Measurements from ENCODE around the gene TK1. TPM values are rescaled to one million over a fixed set of nuclear protein-coding genes. Genes with fewer than 3 reads are reported as not detected.

The TK1 gene
- total RNA-seq, 1 donor from 2014 or later, result 6.6 TPM

DNA sequence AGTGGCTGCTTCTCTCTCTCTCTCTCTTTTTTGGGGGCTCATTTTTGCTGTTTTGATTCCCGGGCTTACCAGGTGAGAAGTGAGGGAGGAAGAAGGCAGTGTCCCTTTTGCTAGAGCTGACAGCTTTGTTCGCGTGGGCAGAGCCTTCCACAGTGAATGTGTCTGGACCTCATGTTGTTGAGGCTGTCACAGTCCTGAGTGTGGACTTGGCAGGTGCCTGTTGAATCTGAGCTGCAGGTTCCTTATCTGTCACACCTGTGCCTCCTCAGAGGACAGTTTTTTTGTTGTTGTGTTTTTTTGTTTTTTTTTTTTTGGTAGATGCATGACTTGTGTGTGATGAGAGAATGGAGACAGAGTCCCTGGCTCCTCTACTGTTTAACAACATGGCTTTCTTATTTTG is 36.9 kb upstream of the TK1 start:
- Histone ChIP-seq H3K9me3 (no peaks in the 10 kb centered on the region), H3K27me3 (ENCODE audit: low read depth) (no peaks in the 10 kb centered on the region), H3K27ac (peak overlapping the region; percentile 31), H3K4me3 (no peak overlapping the region), H3K36me3 (no peaks in the 10 kb centered on the region), H3K4me1 (peaks cover 23% of the 10 kb centered on the region)
- ATAC-seq (no peak), DNase-seq (no peak)
- intact Hi-C loops (cut with DNase I), result no loop called here
- TF ChIP-seq, protein P1, sequence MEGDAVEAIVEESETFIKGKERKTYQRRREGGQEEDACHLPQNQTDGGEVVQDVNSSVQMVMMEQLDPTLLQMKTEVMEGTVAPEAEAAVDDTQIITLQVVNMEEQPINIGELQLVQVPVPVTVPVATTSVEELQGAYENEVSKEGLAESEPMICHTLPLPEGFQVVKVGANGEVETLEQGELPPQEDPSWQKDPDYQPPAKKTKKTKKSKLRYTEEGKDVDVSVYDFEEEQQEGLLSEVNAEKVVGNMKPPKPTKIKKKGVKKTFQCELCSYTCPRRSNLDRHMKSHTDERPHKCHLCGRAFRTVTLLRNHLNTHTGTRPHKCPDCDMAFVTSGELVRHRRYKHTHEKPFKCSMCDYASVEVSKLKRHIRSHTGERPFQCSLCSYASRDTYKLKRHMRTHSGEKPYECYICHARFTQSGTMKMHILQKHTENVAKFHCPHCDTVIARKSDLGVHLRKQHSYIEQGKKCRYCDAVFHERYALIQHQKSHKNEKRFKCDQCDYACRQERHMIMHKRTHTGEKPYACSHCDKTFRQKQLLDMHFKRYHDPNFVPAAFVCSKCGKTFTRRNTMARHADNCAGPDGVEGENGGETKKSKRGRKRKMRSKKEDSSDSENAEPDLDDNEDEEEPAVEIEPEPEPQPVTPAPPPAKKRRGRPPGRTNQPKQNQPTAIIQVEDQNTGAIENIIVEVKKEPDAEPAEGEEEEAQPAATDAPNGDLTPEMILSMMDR (IDR thresholded peaks at IDR 0.05), result no peak

DNA sequence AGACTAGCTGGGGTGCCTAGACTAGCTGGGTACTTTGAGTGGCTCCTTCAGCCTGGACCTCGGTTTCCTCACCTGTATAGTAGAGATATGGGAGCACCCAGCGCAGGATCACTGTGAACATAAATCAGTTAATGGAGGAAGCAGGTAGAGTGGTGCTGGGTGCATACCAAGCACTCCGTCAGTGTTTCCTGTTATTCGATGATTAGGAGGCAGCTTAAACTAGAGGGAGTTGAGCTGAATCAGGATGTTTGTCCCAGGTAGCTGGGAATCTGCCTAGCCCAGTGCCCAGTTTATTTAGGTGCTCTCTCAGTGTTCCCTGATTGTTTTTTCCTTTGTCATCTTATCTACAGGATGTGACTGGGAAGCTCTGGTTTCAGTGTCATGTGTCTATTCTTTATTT is 36.2 kb upstream of the TK1 start:
- no peak for ATAC-seq
- DNase-seq, result no peak
- intact Hi-C loops (cut with DNase I), result no loop called here
- TF ChIP-seq, protein P1 (IDR thresholded peaks at IDR 0.05), result no peak
- H3K4me1 ChIP-seq, result peaks cover 23% of the 10 kb centered on the region
- no peaks in the 10 kb centered on the region for H3K36me3 ChIP-seq
- no peaks in the 10 kb centered on the region for H3K9me3 ChIP-seq
- H3K4me3 ChIP-seq, result no peak overlapping the region
- H3K27me3 ChIP-seq (ENCODE audit: low read depth), result no peaks in the 10 kb centered on the region
- peak overlapping the region; percentile 31 for H3K27ac ChIP-seq

DNA sequence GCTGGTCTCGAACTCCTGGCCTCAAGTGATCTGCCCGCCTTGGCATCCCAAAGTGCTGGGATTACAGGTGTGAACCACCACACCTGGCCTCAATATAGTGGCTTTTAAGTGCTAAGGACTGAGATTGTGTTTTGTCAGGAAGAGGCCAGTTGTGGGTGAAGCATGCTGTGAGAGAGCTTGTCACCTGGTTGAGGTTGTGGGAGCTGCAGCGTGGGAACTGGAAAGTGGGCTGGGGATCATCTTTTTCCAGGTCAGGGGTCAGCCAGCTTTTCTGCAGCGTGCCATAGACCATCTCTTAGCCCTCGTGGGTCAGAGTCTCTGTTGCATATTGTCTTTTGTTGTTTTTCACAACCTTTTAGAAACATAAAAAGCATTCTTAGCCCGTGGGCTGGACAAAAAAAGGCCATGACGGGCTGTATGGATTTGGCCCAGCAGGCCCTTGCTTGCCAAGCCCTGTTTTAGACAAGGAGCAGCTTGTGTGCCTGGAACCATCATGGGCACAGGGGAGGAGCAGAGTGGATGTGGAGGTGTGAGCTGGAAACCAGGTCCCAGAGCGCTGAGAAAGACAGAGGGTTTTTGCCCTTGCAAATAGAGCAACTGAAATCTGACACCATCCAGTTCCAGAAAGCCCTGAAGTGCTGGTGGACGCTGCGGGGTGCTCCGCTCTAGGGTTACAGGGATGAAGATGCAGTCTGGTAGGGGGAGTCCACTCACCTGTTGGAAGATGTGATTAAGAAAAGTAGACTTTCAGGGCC is 32.7 kb upstream of the TK1 start:
- Histone ChIP-seq H3K9me3 (no peaks in the 10 kb centered on the region), H3K27ac (no peak overlapping the region), H3K4me1 (peaks cover 19% of the 10 kb centered on the region), H3K36me3 (no peaks in the 10 kb centered on the region), H3K27me3 (ENCODE audit: low read depth) (no peaks in the 10 kb centered on the region), H3K4me3 (no peak overlapping the region)
- no peak for ATAC-seq
- DNase-seq, result no peak
- intact Hi-C loops (cut with DNase I), result no loop called here
- TF ChIP-seq, protein P1 (IDR thresholded peaks at IDR 0.05), result no peak

DNA sequence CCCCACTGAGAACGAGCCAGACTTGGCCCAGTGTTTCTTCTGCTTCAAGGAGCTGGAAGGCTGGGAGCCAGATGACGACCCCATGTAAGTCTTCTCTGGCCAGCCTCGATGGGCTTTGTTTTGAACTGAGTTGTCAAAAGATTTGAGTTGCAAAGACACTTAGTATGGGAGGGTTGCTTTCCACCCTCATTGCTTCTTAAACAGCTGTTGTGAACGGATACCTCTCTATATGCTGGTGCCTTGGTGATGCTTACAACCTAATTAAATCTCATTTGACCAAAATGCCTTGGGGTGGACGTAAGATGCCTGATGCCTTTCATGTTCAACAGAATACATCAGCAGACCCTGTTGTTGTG is 27.8 kb upstream of the TK1 start:
- Histone ChIP-seq H3K9me3 (no peaks in the 10 kb centered on the region), H3K36me3 (no peaks in the 10 kb centered on the region), H3K4me3 (peak overlapping the region; percentile 55), H3K27me3 (ENCODE audit: low read depth) (no peaks in the 10 kb centered on the region), H3K4me1 (peaks cover 12% of the 10 kb centered on the region), H3K27ac (no peak overlapping the region)
- TF ChIP-seq, protein P1 (IDR thresholded peaks at IDR 0.05), result no peak
- intact Hi-C loops (cut with DNase I), result no loop called here
- ATAC-seq (no peak), DNase-seq (no peak)

DNA sequence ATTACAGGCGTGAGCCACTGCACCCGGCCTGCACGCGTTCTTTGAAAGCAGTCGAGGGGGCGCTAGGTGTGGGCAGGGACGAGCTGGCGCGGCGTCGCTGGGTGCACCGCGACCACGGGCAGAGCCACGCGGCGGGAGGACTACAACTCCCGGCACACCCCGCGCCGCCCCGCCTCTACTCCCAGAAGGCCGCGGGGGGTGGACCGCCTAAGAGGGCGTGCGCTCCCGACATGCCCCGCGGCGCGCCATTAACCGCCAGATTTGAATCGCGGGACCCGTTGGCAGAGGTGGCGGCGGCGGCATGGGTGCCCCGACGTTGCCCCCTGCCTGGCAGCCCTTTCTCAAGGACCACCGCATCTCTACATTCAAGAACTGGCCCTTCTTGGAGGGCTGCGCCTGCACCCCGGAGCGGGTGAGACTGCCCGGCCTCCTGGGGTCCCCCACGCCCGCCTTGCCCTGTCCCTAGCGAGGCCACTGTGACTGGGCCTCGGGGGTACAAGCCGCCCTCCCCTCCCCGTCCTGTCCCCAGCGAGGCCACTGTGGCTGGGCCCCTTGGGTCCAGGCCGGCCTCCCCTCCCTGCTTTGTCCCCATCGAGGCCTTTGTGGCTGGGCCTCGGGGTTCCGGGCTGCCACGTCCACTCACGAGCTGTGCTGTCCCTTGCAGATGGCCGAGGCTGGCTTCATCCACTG is 27.3 kb upstream of the TK1 start, which contains the start of gene BIRC5:
TSS of gene BIRC5 (plus strand) at position 238 of the 690 bp plus-strand sequence. CDS start at position 302, 64 bp downstream.
- TF ChIP-seq, protein P1 (IDR thresholded peaks at IDR 0.05), result no peak
- H3K9me3 ChIP-seq, result no peaks in the 10 kb centered on the region
- H3K4me1 ChIP-seq, result peaks cover 12% of the 10 kb centered on the region
- ATAC-seq (peak; percentile 99), DNase-seq (peak; percentile 93)
- no peaks in the 10 kb centered on the region for H3K36me3 ChIP-seq
- H3K4me3 ChIP-seq, result peak within 1 kb of the TSS; percentile 55
- H3K27me3 ChIP-seq (ENCODE audit: low read depth), result no peaks in the 10 kb centered on the region
- intact Hi-C loops (cut with DNase I), result no loop called here
- no peak within 1 kb of the TSS for H3K27ac ChIP-seq
